Activated T-helper 2 cell treated with anti-CD3 and anti-CD28 coated beads, Interferon-gamma antibody, Interleukin-2, Interleukin-4, amounts not matched to agents 10 μg/mL and 5 μg/mL and 100 μg/mL, durations not matched to agents 14 hours and 24 hours and 36 hours (primary cell): ENCODE results near the gene NCKAP5L. TPM values are rescaled to one million over a fixed set of nuclear protein-coding genes. Genes with fewer than 3 reads are reported as not detected.

Experiments
- DNase-seq: peaks from one replicate; pipeline ENCODE4 v3.0.0; 2021; ENCODE audit warnings: low spot score
- H3K27ac Mint-ChIP-seq: one replicate; pipeline ENCODE4 v1.8.0; 2021; ENCODE audit warnings: mixed read lengths
- H3K27me3 Mint-ChIP-seq: one replicate; pipeline ENCODE4 v1.8.0; 2021; ENCODE audit warnings: low read depth, mixed read lengths
- H3K36me3 Mint-ChIP-seq: one replicate; pipeline ENCODE4 v1.8.0; 2021; ENCODE audit warnings: low read depth, mixed read lengths
- H3K4me1 Mint-ChIP-seq: one replicate; pipeline ENCODE4 v1.8.0; 2021; ENCODE audit warnings: low read depth, mixed read lengths
- H3K4me3 Mint-ChIP-seq: one replicate; pipeline ENCODE4 v1.8.0; 2021; ENCODE audit warnings: low read depth, mild to moderate bottlenecking, moderate library complexity, mixed read lengths
- H3K9me3 Mint-ChIP-seq: one replicate; pipeline ENCODE4 v1.8.0; 2021; ENCODE audit warnings: mixed read lengths
- intact Hi-C: fragments of 100-400 bp; cut with micrococcal nuclease; formaldehyde crosslinking; loops from one replicate; pipeline ENCODE4 v1.15.1; 2023
- total RNA-seq: library from RNA; stranded (reverse); gene quantifications from 2 replicates; pipeline ENCODE4 v1.2.3, GENCODE V29; 2022

NCKAP5L gene
- total RNA-seq, 1 donor from 2014 or later, result 5.3 TPM

GRCh38 chr12:49798248-49798647 lies 30.0 kb downstream of the NCKAP5L start:
- Mint-ChIP-seq H3K27me3 (no peaks in the 10 kb centered on the region), H3K27ac (no peak overlapping the region), H3K4me3 (no peak overlapping the region), H3K36me3 (no peaks in the 10 kb centered on the region), H3K4me1 (no peaks in the 10 kb centered on the region), H3K9me3 (no peaks in the 10 kb centered on the region)
- intact Hi-C loops, result no loop called here
- DNase-seq, result no peak

GRCh38 chr12:49797449-49797776 lies 30.8 kb downstream of the NCKAP5L start:
- intact Hi-C loops, result no loop called here
- no peak overlapping the region for H3K27ac Mint-ChIP-seq
- no peaks in the 10 kb centered on the region for H3K27me3 Mint-ChIP-seq
- no peaks in the 10 kb centered on the region for H3K36me3 Mint-ChIP-seq
- no peak overlapping the region for H3K4me3 Mint-ChIP-seq
- DNase-seq, result no peak
- H3K9me3 Mint-ChIP-seq, result no peaks in the 10 kb centered on the region
- H3K4me1 Mint-ChIP-seq, result no peaks in the 10 kb centered on the region

GRCh38 chr12:49796606-49797448 lies 31.4 kb downstream of the NCKAP5L start:
- no peak overlapping the region for H3K4me3 Mint-ChIP-seq
- no peaks in the 10 kb centered on the region for H3K27me3 Mint-ChIP-seq
- intact Hi-C loops, result no loop called here
- no peaks in the 10 kb centered on the region for H3K9me3 Mint-ChIP-seq
- no peak for DNase-seq
- no peaks in the 10 kb centered on the region for H3K4me1 Mint-ChIP-seq
- no peak overlapping the region for H3K27ac Mint-ChIP-seq
- H3K36me3 Mint-ChIP-seq, result no peaks in the 10 kb centered on the region

- H3K27ac Mint-ChIP-seq, result no peak overlapping the region
- intact Hi-C loops, result no loop called here
- H3K4me1 Mint-ChIP-seq, result no peaks in the 10 kb centered on the region
- H3K27me3 Mint-ChIP-seq, result no peaks in the 10 kb centered on the region
- H3K9me3 Mint-ChIP-seq, result no peaks in the 10 kb centered on the region
- DNase-seq, result no peak
- H3K4me3 Mint-ChIP-seq, result no peak overlapping the region
- H3K36me3 Mint-ChIP-seq, result no peaks in the 10 kb centered on the region
These were observed 32.1 kb downstream of the NCKAP5L start for GRCh38 chr12:49796155-49796554.

GRCh38 chr12:49795654-49796105 lies 32.5 kb downstream of the NCKAP5L start:
- intact Hi-C loops, result no loop called here
- Mint-ChIP-seq H3K9me3 (no peaks in the 10 kb centered on the region), H3K27ac (no peak overlapping the region), H3K27me3 (no peaks in the 10 kb centered on the region), H3K4me1 (no peaks in the 10 kb centered on the region), H3K4me3 (no peak overlapping the region), H3K36me3 (no peaks in the 10 kb centered on the region)
- DNase-seq, result no peak

- Mint-ChIP-seq H3K36me3 (no peaks in the 10 kb centered on the region), H3K9me3 (no peaks in the 10 kb centered on the region), H3K4me3 (no peak overlapping the region), H3K27ac (no peak overlapping the region), H3K27me3 (no peaks in the 10 kb centered on the region), H3K4me1 (no peaks in the 10 kb centered on the region)
- DNase-seq, result no peak
- intact Hi-C loops, result no loop called here
These were observed 33.2 kb downstream of the NCKAP5L start for GRCh38 chr12:49794811-49795653.

- Mint-ChIP-seq H3K4me1 (no peaks in the 10 kb centered on the region), H3K27me3 (no peaks in the 10 kb centered on the region), H3K9me3 (no peaks in the 10 kb centered on the region), H3K36me3 (no peaks in the 10 kb centered on the region), H3K27ac (no peak overlapping the region), H3K4me3 (no peak overlapping the region)
- intact Hi-C loops, result no loop called here
- DNase-seq, result no peak
These were observed 34.2 kb downstream of the NCKAP5L start for GRCh38 chr12:49794021-49794420.

GRCh38 chr12:49793620-49794019 lies 34.6 kb downstream of the NCKAP5L start:
- Mint-ChIP-seq H3K9me3 (no peaks in the 10 kb centered on the region), H3K36me3 (no peaks in the 10 kb centered on the region)

GRCh38 chr12:49792976-49793580 lies 35.1 kb downstream of the NCKAP5L start:
- Mint-ChIP-seq H3K27me3 (no peaks in the 10 kb centered on the region), H3K27ac (no peak overlapping the region), H3K36me3 (no peaks in the 10 kb centered on the region), H3K9me3 (no peaks in the 10 kb centered on the region), H3K4me3 (no peak overlapping the region), H3K4me1 (no peaks in the 10 kb centered on the region)
- no peak for DNase-seq
- intact Hi-C loops, result no loop called here

More at GRCh38 chr12:49793620-49794019, 34.6 kb downstream of the NCKAP5L start:
- H3K27ac Mint-ChIP-seq, result no peak overlapping the region
- no peak overlapping the region for H3K4me3 Mint-ChIP-seq
- DNase-seq, result no peak
- H3K4me1 Mint-ChIP-seq, result no peaks in the 10 kb centered on the region
- no peaks in the 10 kb centered on the region for H3K27me3 Mint-ChIP-seq
- intact Hi-C loops, result no loop called here

- no peaks in the 10 kb centered on the region for H3K36me3 Mint-ChIP-seq
- H3K4me1 Mint-ChIP-seq, result no peaks in the 10 kb centered on the region
- H3K27ac Mint-ChIP-seq, result no peak overlapping the region
- H3K9me3 Mint-ChIP-seq, result no peaks in the 10 kb centered on the region
- H3K27me3 Mint-ChIP-seq, result peaks cover 4% of the 10 kb centered on the region
- intact Hi-C loops, result no loop called here
- DNase-seq, result no peak
- H3K4me3 Mint-ChIP-seq, result no peak overlapping the region
These were observed 35.8 kb downstream of the NCKAP5L start for GRCh38 chr12:49792181-49792970.

- intact Hi-C loops, result no loop called here
- Mint-ChIP-seq H3K27ac (no peak overlapping the region), H3K4me3 (no peak overlapping the region), H3K27me3 (peaks cover 4% of the 10 kb centered on the region), H3K4me1 (no peaks in the 10 kb centered on the region), H3K36me3 (no peaks in the 10 kb centered on the region), H3K9me3 (no peaks in the 10 kb centered on the region)
- no peak for DNase-seq
These were observed 36.5 kb downstream of the NCKAP5L start for GRCh38 chr12:49791700-49792099.

- Mint-ChIP-seq H3K27ac (no peak overlapping the region), H3K27me3 (peaks cover 4% of the 10 kb centered on the region), H3K4me1 (no peaks in the 10 kb centered on the region), H3K9me3 (no peaks in the 10 kb centered on the region), H3K4me3 (no peak overlapping the region), H3K36me3 (no peaks in the 10 kb centered on the region)
- intact Hi-C loops, result no loop called here
- DNase-seq, result no peak
These were observed 37.3 kb downstream of the NCKAP5L start for GRCh38 chr12:49790741-49791555.
